HG03039 (cell line): Measurements from ENCODE around the gene TTLL6.

ENCODE experiments used
- ATAC-seq: cut with Tn5 transposase; IDR thresholded peaks from one replicate; pipeline ENCODE4 v1.9.1; 2021; ENCODE audit warnings: mild to moderate bottlenecking, moderate library complexity; ENCODE audit not compliant: unreplicated experiment

The TTLL6 gene

DNA sequence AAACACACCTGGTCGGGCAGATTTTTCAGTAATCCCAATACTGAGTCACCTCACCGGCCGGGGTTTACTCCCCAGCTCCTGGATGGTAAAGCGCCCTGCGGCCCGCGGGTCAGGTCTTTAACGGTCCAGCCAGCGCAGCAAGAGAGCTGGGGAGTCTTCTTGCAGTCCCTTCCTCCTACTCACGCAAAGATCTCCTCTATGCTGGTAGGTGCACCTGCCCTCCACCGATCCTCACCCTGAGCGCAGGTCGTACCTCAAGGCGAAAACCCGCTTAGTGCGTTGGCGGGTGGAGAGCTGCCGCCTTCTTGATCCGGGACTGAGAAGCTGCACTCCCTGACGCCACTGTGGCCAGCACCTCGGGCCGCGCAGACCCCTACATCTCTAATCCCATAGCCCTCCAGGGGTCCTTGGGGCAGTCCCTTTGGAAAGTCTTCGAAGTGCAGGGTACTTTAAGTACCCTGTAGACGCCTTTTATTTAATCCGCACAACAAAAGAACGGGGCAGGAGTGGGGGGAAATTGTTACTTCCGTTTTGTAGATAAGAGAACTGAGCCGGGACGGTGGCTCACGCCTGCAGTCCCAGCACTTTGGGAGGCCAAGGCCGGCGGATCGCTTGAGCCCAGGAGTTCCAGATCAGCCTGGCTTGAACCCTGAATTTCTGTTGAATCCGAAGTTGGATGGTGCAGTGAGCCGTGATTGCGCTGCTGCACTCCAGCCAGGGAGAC, 78.1 kb downstream of the TTLL6 start:
- no peak for ATAC-seq

DNA sequence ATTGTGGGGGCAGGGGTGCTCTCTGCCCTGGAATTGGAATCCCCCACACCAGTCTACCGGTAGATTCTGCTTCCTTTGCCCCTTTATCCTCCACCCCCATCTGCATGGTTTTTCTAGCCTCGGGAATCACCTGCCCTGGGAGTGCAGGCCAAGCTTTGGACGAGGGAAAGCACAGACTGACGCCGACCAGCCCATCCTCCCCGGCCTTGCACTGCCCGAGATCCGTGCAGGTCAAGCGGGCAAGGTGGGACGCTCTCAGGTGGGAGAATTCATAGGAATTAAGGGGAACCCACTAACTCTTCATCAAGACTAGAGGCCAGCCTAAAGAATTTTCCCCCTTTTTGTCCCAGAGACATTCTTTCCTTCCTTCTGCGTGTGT, 78.6 kb downstream of the TTLL6 start:
- no peak for ATAC-seq

DNA sequence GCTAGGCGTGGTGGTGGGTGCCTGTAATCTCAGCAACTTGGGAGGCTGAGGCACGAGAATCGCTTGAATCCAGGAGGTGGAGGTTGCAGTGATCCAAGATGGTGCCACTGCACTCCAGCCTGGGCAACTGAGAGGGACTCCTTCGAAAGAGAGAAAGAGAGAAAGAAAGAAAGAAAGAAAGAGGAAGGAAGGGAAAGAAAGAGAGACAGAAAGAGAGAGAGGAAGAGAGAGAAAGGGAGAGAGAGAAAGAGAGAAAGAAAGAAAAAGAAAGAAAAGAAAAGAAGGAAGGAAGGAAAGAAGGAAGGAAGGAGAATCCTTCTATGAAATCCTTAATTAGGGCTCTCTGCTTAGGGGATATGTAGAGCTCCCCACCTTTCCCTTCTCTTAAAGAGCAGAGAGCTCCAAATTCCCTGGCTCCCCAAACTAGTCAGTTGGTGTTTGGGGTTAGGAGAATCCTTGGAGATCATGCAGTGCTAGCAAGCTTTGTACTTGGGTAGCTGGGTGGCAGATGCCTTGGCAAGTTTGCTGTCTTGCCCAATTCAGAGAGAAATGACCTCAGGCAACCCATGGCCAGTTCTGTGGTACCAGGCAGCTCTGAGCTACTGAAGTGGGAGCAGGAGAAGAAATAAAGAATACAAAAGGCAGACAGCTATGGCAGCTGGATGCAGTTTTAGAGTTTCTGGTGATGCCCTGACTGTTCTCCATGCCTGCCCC, 79.5 kb downstream of the TTLL6 start:
- ATAC-seq: no peak

GRCh38 chr17:48735062-48735351, 82.0 kb downstream of the TTLL6 start:
- no peak for ATAC-seq

DNA sequence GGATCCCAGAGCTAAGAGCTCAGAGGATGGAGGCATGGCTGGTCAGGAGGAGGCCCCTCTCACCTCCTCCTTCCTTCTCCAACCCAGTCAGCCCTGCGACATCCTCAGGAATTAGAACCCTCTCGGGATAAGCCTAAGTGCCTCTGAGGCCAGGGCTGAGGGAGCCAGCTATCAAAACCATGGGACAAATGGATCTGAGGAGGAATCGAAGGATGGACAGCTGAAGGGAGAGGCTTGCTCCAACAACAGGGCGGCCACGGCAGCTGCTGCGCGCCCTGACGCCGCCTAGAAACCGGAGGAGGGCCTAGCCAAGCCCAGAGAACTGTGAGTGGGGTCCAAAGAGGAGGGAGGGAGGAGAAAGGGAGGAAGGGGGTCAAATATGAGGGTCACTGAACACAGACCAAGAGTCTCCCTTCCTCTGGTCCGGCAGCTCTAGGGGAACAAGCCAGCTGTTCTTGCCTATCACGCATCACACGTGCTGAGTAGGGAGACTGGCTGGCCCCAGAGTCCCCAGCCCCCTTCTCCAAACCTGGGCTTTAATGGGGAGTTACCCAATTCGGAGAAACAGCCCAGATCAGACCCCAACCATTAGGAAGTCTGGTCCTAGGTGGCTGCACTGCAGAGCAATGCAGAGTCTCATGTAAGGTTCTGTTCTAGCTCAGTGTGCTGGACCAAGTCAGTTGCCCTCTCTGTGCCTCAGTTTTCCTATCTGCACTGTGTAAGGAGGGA, 82.5 kb downstream of the TTLL6 start:
- ATAC-seq: no peak

- no peak for ATAC-seq
These were observed 83.2 kb downstream of the TTLL6 start for GRCh38 chr17:48733632-48734328.

- no peak for ATAC-seq
These were observed 84.1 kb downstream of the TTLL6 start for GRCh38 chr17:48732688-48733629.

GRCh38 chr17:48731355-48731754, 85.7 kb downstream of the TTLL6 start:
- no peak for ATAC-seq

GRCh38 chr17:48730240-48730550, 86.8 kb downstream of the TTLL6 start:
- ATAC-seq: no peak

GRCh38 chr17:48729335-48730239, 87.4 kb downstream of the TTLL6 start:
- ATAC-seq: no peak

GRCh38 chr17:48728232-48729231, 88.5 kb downstream of the TTLL6 start, which contains the start of gene HOXB13:
Gene HOXB13, minus strand, starts transcription at chr17:48728750. Its CDS starts 157 bp downstream, at chr17:48728593.
- ATAC-seq: no peak

GRCh38 chr17:48727415-48728175, 89.4 kb downstream of the TTLL6 start:
- no peak for ATAC-seq

DNA sequence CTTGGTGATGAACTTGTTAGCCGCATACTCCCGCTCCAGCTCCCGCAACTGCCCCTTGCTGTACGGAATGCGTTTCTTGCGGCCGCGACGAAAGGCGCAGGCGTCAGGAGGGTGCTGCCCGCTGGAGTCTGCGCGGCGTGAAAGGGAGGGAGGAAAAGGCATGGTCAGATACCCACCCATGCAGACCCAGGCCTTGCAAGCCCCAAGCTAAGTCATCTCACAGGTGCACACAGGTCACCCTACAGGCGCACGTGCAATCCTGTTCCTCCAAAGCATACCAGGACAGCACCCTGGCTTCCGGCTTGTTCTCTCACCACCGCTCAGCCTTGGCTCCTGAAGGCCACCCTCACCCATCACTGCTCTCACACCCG, 90.1 kb downstream of the TTLL6 start:
- no peak for ATAC-seq

DNA sequence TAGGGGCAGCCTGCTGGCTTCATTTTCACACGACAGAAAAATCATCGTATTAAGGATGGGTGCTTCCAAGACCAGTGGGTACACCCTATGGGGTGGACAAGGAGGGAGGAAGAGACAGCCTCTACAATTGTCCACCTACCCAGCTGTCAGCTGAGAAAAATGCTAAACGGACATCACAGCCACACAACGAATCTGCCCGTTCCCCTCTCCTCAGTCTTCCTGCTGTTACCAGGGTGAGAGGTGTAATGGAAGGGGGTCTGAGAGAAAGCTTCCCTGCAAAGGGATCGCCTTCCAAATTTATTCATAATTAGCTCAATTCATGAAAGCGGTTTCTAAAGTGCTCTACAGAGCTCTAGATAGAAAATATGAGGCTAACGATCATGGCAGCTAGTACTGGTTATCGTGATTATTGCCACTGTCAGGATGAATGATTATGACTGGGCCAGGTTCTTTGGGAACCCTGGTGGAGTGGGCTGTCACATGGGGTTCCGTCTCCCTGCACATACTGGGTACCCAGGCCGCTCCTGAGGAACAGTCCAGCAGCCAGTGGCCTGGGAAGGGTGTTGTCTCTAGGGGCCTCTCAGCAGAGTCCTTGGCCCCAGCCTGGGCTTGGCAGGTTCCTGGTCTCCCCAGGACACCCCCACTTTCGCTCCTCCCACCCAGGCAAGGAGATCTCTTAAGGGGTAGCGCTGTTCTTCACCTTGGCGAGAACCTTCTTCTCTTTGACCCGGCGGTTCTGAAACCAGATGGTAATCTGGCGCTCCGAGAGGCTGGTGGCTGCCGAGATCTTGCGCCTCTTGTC, 90.7 kb downstream of the TTLL6 start:
- no peak for ATAC-seq

- ATAC-seq: no peak
These were observed 91.6 kb downstream of the TTLL6 start for GRCh38 chr17:48725288-48726064.

DNA sequence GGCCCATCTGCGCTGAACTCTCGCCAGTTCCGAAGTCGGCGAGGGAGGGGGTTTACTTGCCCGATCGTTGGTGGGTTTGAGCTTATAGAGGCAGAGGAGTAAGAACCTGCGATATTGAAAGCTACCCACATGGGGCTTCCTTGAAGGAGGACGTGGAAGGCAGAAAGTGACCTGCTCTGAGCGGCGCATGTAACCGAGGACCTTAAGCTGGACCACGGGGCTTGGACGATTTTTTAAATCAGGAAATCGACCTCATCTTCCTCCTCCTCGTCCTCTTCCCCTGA, 92.1 kb downstream of the TTLL6 start:
- no peak for ATAC-seq
